H9 (cell line): ENCODE data around the gene CFL1. TPM values are rescaled to one million over a fixed set of nuclear protein-coding genes. Genes with fewer than 3 reads are reported as not detected.

Experiments used
- DNase-seq: peaks from one replicate; pipeline ENCODE4 v3.0.0-alpha.2; 2017
- H2AFZ ChIP-seq: one replicate; pipeline ENCODE4 v1.6.1; 2013; ENCODE audit warnings: mild to moderate bottlenecking, low read length, control low read depth, moderate library complexity
- H2AK5ac ChIP-seq: 2 replicates; pipeline ENCODE4 v1.6.1; 2013; ENCODE audit warnings: low read length, control low read depth, mixed read lengths; ENCODE audit not compliant: insufficient read length
- H2BK120ac ChIP-seq: one replicate; pipeline ENCODE4 v1.6.1; 2013; ENCODE audit warnings: low read depth, mild to moderate bottlenecking, low read length, control low read depth, inconsistent platforms; ENCODE audit not compliant: poor library complexity, severe bottlenecking
- H2BK12ac ChIP-seq: 2 replicates; pipeline ENCODE4 v1.6.1; 2013; ENCODE audit warnings: low read length, control low read depth, mixed read lengths, low read depth; ENCODE audit not compliant: insufficient read length
- H2BK15ac ChIP-seq: 2 replicates; pipeline ENCODE4 v1.6.1; 2013; ENCODE audit warnings: low read depth, low read length, control low read depth
- H2BK20ac ChIP-seq: one replicate; pipeline ENCODE4 v1.6.1; 2013; ENCODE audit warnings: low read depth, mild to moderate bottlenecking, low read length, control low read depth, inconsistent platforms; ENCODE audit not compliant: poor library complexity, severe bottlenecking
- H2BK5ac ChIP-seq: 2 replicates; pipeline ENCODE4 v1.6.1; 2013; ENCODE audit warnings: low read length, control low read depth, mixed read lengths; ENCODE audit not compliant: insufficient read length
- H3K14ac ChIP-seq: 2 replicates; pipeline ENCODE4 v1.6.1; 2013; ENCODE audit warnings: low read length, control low read depth; ENCODE audit not compliant: insufficient read depth
- H3K18ac ChIP-seq: 2 replicates; pipeline ENCODE4 v1.6.1; 2013; ENCODE audit warnings: low read depth, mild to moderate bottlenecking, mixed read lengths, low read length, control low read depth; ENCODE audit not compliant: insufficient read length
- H3K23ac ChIP-seq: 2 replicates; pipeline ENCODE4 v1.6.1; 2013; ENCODE audit warnings: low read length, control low read depth, mixed read lengths, low read depth; ENCODE audit not compliant: insufficient read length
- H3K23me2 ChIP-seq: 2 replicates; pipeline ENCODE4 v1.6.1; 2013; ENCODE audit warnings: low read depth, mild to moderate bottlenecking, mixed read lengths, low read length, control low read depth; ENCODE audit not compliant: insufficient read length, poor library complexity, severe bottlenecking
- H3K27ac ChIP-seq: 2 replicates; pipeline ENCODE4 v1.5.1; 2013; ENCODE audit warnings: low read length, control low read depth, mixed read lengths, low read depth; ENCODE audit not compliant: insufficient read length
- H3K27me3 ChIP-seq: 2 replicates; pipeline ENCODE4 v1.6.1; 2013; ENCODE audit warnings: low read length, control low read depth, inconsistent platforms; ENCODE audit not compliant: insufficient read depth
- H3K4ac ChIP-seq: 2 replicates; pipeline ENCODE4 v1.6.1; 2013; ENCODE audit warnings: low read depth, mild to moderate bottlenecking, control low read depth, inconsistent platforms, low read length, moderate library complexity
- H3K4me1 ChIP-seq: 2 replicates; pipeline ENCODE4 v1.6.1; 2013; ENCODE audit warnings: low read length, control low read depth, inconsistent platforms; ENCODE audit not compliant: insufficient read depth
- H3K4me2 ChIP-seq: 2 replicates; pipeline ENCODE4 v1.6.1; 2013; ENCODE audit warnings: low read length, control low read depth, mixed read lengths; ENCODE audit not compliant: insufficient read length, insufficient read depth
- H3K56ac ChIP-seq: 2 replicates; pipeline ENCODE4 v1.6.1; 2013; ENCODE audit warnings: low read depth, mild to moderate bottlenecking, mixed read lengths, low read length, control low read depth; ENCODE audit not compliant: insufficient read length
- H3K79me1 ChIP-seq: 2 replicates; pipeline ENCODE4 v1.6.1; 2013; ENCODE audit warnings: low read depth, mild to moderate bottlenecking, moderate library complexity, low read length, control low read depth, inconsistent platforms; ENCODE audit not compliant: insufficient read depth, poor library complexity, severe bottlenecking
- H3K79me2 ChIP-seq: 2 replicates; pipeline ENCODE4 v1.6.1; 2013; ENCODE audit warnings: low read length, control low read depth, inconsistent platforms; ENCODE audit not compliant: insufficient read depth
- H3K9ac ChIP-seq: 2 replicates; pipeline ENCODE4 v1.6.1; 2013; ENCODE audit warnings: low read length, control low read depth, mixed read lengths; ENCODE audit not compliant: insufficient read length; ENCODE audit errors: extremely low read depth
- H3K9me3 ChIP-seq: one replicate; pipeline ENCODE4 v1.6.1; 2013; ENCODE audit warnings: low read depth, low read length, inconsistent platforms; ENCODE audit not compliant: control insufficient read depth
- H3T11ph ChIP-seq: one replicate; pipeline ENCODE4 v1.6.1; 2013; ENCODE audit warnings: mild to moderate bottlenecking, low read length, control low read depth, inconsistent platforms
- H4K20me1 ChIP-seq: one replicate; pipeline ENCODE4 v1.6.1; 2013; ENCODE audit not compliant: control insufficient read depth, insufficient read length, insufficient read depth
- H4K5ac ChIP-seq: 2 replicates; pipeline ENCODE4 v1.6.1; 2013; ENCODE audit warnings: low read depth, mild to moderate bottlenecking, mixed read lengths, low read length, control low read depth; ENCODE audit not compliant: insufficient read length
- H4K8ac ChIP-seq: replicated peaks from 2 replicates; pipeline ENCODE4 v1.6.1; 2013; ENCODE audit warnings: low read length, control low read depth, mixed read lengths, low read depth; ENCODE audit not compliant: insufficient read length
- H4K91ac ChIP-seq: 2 replicates; pipeline ENCODE4 v1.6.1; 2013; ENCODE audit warnings: low read depth, mild to moderate bottlenecking, moderate library complexity, mixed read lengths, low read length, control low read depth; ENCODE audit not compliant: insufficient read length
- H3K27ac Mint-ChIP-seq, 3 experiments: 2 replicates in 2 of 3; 3 replicates in 1 of 3; pipeline ENCODE4 v1.8.0; 2020 to 2021; ENCODE audit warnings: mixed read lengths in 3 of 3, mild to moderate bottlenecking in 1 of 3, moderate library complexity in 1 of 3
- H3K27me3 Mint-ChIP-seq: 2 replicates; pipeline ENCODE4 v1.8.0; 2021; ENCODE audit warnings: low read depth, mild to moderate bottlenecking, moderate library complexity, mixed read lengths
- H3K36me3 Mint-ChIP-seq, 3 experiments: 2 replicates in 2 of 3; 3 replicates in 1 of 3; pipeline ENCODE4 v1.8.0; 2020 to 2021; ENCODE audit warnings: low read depth in 3 of 3, mixed read lengths in 3 of 3; ENCODE audit not compliant: insufficient read depth in 1 of 3
- H3K4me1 Mint-ChIP-seq, 2 experiments: 2 replicates each; pipeline ENCODE4 v1.8.0; 2020; ENCODE audit warnings: mixed read lengths in 2 of 2
- H3K4me3 Mint-ChIP-seq, 2 experiments: 2 replicates in 1 of 2; 3 replicates in 1 of 2; pipeline ENCODE4 v1.8.0; 2020 to 2021; ENCODE audit warnings: mild to moderate bottlenecking in 2 of 2, mixed read lengths in 2 of 2, moderate library complexity in 1 of 2
- H3K9me3 Mint-ChIP-seq, 2 experiments: 2 replicates in 1 of 2; 3 replicates in 1 of 2; pipeline ENCODE4 v1.8.0; 2020; ENCODE audit warnings: mild to moderate bottlenecking in 2 of 2, mixed read lengths in 2 of 2, moderate library complexity in 1 of 2
- CTCF ChIP-seq: fragments of 200-600 bp; sonication (generic); conservative IDR thresholded peaks from 3 replicates; pipeline ENCODE4 v1.8.0; 2021; ENCODE audit warnings: antibody characterized with exemption, mild to moderate bottlenecking
- WGBS: extraction: QIAGEN DNeasy Blood & Tissue Kit; methylation state at CpG from one replicate; pipeline ENCODE4 v1.1.7; 2013; ENCODE audit warnings: missing lambda C conversion rate, low lambda C conversion rate, mixed read lengths; ENCODE audit not compliant: insufficient read length; ENCODE audit errors: extremely low coverage; 5-methylcytosine and 5-hydroxymethylcytosine counted together
- total RNA-seq: library from RNA; stranded (reverse); gene quantifications from 2 replicates; pipeline ENCODE4 v1.2.1, GENCODE V29; 2021

CFL1 gene
- total RNA-seq, 1 experiment from 2014 or later = 1,107 TPM

GRCh38 chr11:65880027-65880426 lies 22.0 kb upstream of the CFL1 start:
- Histone ChIP-seq H3K14ac (no peak overlapping the region), H3T11ph (no peak overlapping the region), H3K27ac (no peak overlapping the region), H2BK12ac (no peak overlapping the region), H4K20me1 (no peaks in the 10 kb centered on the region), H3K79me2 (no peaks in the 10 kb centered on the region), H2BK20ac (no peak overlapping the region), H3K4me2 (no peak overlapping the region), H2BK120ac (no peak overlapping the region), H4K8ac (no peak overlapping the region), H2BK5ac (no peak overlapping the region), H3K56ac (no peak overlapping the region), H3K18ac (no peak overlapping the region), H3K4ac (no peak overlapping the region), H4K5ac (no peak overlapping the region), H3K4me1 (no peaks in the 10 kb centered on the region), H2AK5ac (no peak overlapping the region), H3K9me3 (no peaks in the 10 kb centered on the region), H3K23ac (no peak overlapping the region), H2AFZ (no peak overlapping the region), H3K27me3 (no peaks in the 10 kb centered on the region), H4K91ac (no peak overlapping the region), H3K9ac (no peak overlapping the region), H3K23me2 (no peaks in the 10 kb centered on the region), H3K79me1 (no peaks in the 10 kb centered on the region), H2BK15ac (no peak overlapping the region)
- Mint-ChIP-seq H3K27ac (no peak overlapping the region; a peak in 1 of 7 replicates), H3K36me3 (peaks cover 20 to 34% (median 31%) of the 10 kb centered on the region in 3 experiments; a peak in 6 of 7 replicates), H3K4me3 (no peak overlapping the region), H3K27me3 (peaks cover 17% of the 10 kb centered on the region), H3K9me3 (no peaks in the 10 kb centered on the region; a peak in 1 of 5 replicates), H3K4me1 (peaks cover 2 to 6% of the 10 kb centered on the region in 2 experiments)
- no peak for DNase-seq
- WGBS = no CpG with 5 or more reads among the region's 7 CpGs
- no peak for TF ChIP-seq CTCF
